ENCODE data around the gene MACROD2.
"Not testable (repeated sequence)": the region's sequence is repeated elsewhere in the genome, so short reads cannot be mapped to it uniquely, and the experiment has no call there.

MACROD2 gene

DNA sequence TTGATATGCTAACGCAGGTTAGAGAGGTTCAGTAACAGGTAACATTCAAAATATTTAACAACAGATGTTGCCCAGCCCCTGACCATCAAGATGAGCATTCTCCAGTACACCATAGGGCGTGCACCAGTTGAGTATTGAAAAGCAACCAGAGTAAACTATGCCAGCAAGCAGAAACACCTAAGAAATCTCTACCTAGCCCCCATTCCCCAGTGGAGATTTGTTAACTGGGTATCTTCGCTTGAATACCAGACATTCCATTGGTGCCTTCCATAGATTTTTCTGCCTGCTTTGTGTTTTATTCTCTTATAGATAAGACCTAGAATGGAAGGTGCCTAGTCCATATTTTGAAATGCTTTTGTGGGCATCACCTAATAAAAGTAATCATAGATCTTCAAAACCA, 1954.1 kb downstream of the MACROD2 start:
- no peak for DNase-seq
- in situ Hi-C loops (cut with HindIII; ENCODE audit: low pct_ligation_motif_present, low pct_unique_long_range_greater_than_20kb, low sequenced_read_pairs): no loop called here

DNA sequence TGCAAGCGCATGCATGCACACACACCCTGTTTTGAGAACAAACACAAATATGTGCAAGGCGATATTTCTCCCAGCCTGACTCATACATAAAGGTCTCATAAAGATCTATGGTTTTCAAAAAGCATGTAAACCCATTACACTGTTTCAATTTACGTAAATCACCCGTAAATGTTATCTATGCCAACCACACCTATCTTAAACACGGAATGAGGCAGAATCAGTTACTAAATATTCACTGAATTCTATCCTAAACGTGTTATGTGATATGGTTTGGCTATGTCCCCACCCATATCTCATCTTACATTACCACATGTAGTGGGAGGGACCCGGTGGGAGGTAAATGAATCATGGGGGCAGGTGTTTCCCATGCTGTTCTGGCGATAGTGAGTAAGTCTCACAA, 1956.3 kb downstream of the MACROD2 start:
- in situ Hi-C loops (cut with HindIII; ENCODE audit: low pct_ligation_motif_present, low pct_unique_long_range_greater_than_20kb, low sequenced_read_pairs): no loop called here
- DNase-seq: no peak

DNA sequence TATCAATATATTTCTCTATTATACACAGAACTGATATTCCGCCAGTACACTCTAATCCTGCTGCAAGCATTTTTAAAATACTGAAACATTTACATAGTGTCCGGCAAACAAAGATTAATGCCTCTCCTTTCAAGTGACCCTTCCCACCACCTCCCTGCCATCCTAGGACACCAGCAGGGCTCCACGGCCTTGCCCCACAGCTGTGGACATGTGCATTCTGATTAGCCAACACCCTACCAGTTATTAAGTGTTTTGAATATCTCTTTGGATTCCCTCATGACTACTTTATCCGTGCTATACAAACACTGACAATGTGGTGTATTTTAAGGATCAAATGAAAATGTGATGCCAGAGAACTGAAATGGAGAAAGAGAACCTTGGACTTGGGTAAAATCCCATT, 1962.8 kb downstream of the MACROD2 start:
- no peak for DNase-seq
- in situ Hi-C loops (cut with HindIII; ENCODE audit: low pct_ligation_motif_present, low pct_unique_long_range_greater_than_20kb, low sequenced_read_pairs): no loop called here

DNA sequence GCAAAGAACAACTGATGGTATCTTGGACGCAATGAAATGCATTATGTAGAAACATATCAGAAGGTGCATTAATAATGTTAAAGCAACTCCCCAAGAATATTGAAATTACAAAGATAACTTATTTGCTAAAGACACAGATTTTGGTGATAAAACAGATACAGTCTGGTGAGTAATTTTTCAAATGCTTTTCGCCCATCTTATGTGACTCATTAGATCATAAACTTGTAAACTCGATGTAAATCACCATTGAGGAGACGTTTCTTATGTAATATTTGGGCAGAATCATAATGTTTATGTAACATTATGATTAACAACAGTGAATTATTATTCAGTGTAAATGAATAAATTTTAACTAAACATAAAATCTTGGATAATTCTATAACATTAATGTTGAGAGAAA, 1969.8 kb downstream of the MACROD2 start:
- DNase-seq: no peak
- in situ Hi-C loops (cut with HindIII; ENCODE audit: low pct_ligation_motif_present, low pct_unique_long_range_greater_than_20kb, low sequenced_read_pairs): no loop called here

DNA sequence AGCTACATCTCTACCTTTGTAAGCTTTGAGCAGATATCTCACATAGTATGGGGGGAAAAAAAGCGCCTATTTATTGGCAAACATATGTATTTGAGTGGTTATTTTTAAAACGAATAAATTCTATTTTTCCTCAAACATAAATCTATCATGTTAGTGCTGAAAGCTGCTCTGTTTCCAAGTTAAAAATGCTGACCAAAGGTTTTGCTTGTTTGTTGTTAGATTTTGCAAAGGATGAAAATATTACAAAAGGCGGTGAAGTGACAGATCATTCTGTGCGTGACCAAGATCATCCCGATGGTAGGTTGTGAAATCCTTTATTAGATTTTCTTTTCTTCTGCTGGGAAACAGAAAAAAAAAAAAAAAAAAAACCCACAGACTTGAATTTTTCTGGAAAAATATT, 1972.0 kb downstream of the MACROD2 start:
- in situ Hi-C loops (cut with HindIII; ENCODE audit: low pct_ligation_motif_present, low pct_unique_long_range_greater_than_20kb, low sequenced_read_pairs): no loop called here

DNA sequence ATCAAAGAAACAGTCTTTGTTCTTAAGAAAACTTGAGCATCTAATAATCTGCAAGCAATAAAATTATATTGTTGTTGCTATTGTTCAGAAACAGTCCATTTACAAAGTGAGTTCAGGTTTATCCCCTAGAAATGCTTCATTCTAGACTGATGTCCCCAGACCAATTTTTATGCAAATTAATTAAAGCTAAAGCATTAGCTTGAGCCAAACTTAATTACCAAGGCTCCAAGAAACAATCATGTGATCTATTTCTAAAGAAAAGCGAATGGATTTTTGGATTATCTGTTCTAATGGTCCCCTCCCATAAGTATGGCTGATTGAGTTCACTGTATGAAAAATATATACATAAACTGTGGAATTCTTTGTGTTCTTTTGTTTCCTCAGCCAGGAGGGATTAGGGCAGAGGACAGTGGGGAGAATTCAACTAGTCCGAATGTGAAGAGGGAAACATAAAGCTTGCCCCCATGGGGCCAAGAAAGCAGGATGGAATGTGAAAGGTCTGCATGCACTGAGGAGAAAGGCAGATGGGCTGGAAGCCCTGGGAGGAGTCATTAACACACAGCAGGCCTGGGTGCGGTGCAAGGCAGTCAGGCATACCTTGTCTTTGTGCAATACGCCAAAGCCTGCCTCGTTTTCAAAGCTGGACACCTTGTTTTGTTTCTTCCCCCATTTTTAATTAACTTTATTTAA, 1980.9 kb downstream of the MACROD2 start:
- DNase-seq: no peak
- in situ Hi-C loops (cut with HindIII; ENCODE audit: low pct_ligation_motif_present, low pct_unique_long_range_greater_than_20kb, low sequenced_read_pairs): no loop called here

More for the DNA sequence above, 1972.0 kb downstream of the MACROD2 start:
- DNase-seq: no peak

DNA sequence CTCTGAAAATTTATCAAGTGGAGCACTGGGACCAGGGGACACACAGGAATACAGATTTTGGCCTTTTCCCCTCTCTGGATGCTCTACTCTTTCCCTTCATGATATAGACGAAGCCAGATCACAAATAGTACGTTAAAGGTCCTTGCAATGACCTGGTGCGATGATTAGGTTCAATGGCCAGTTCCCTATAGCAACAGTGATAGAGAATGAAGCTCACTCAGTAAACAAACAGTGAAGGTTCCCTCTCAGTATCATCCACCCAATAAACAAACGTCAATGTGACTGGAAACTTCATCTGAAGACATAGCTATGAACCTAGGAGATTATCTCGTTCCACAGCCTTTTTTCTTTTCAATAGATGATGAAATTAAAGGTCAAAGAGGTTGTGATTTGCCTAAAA, 1981.7 kb downstream of the MACROD2 start:
- no peak for DNase-seq
- in situ Hi-C loops (cut with HindIII; ENCODE audit: low pct_ligation_motif_present, low pct_unique_long_range_greater_than_20kb, low sequenced_read_pairs): no loop called here

DNA sequence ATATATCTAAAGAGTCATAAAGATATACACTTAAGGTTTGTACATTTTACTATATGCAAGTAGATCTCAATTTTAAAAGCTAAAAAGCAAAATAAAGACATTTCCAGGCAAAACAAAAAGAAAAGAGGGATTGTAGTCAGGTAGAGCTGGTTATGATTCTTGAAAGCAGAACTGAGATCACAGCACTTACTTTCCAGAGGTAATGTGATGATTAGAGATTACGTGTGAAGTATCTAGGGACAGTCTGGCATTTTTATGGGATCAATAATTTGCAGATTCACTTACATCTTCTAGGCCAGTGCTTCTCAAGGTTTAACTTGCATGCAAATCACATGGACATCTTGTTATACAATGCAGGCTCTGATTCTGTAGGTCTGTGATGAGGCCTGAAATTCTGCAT, 1982.4 kb downstream of the MACROD2 start:
- DNase-seq: no peak
- in situ Hi-C loops (cut with HindIII; ENCODE audit: low pct_ligation_motif_present, low pct_unique_long_range_greater_than_20kb, low sequenced_read_pairs): no loop called here

DNA sequence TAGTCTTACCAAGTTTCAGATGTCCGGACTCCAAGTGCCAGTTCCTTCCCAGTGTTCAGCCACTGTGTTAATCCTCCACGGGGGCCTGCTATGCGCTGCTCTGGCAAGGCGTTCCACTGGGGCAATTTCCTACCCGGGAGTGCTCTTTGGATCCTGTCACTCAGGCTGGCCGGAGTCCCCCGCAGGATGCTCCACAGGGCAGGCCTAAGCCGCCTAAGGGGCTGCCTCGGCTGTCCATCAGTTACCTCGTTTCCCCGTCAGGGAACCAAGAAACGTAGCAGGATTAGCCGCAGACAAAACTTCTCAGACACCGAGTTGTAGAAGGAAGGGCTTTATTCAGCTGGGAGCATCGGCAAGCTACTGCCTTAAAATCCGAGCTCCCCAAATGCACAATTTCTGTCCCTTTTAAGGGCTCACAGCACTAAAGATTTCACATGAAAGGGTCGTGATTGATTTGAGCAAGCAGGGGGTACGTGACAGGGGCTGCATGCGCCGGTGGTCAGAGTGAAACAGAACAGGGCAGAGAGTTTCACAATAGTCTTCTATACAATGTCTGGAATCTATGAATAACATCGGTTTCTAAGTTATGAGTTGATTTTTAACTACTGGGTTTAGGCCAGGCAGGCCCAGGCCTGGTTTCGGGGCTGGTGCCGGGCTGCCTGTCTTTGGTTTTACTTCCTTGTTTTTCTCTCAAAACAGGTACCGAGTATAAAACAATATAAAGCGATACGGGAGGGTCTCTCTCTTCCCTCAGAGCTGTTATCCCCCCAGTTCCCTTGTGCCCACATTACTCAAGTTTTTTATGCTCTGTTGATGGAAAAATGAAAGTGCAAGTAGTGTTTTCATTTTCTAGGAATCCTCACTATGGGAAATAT, 1990.4 kb downstream of the MACROD2 start:
- DNase-seq; in situ Hi-C loops (cut with HindIII; ENCODE audit: low pct_ligation_motif_present, low pct_unique_long_range_greater_than_20kb, low sequenced_read_pairs): not testable (repeated sequence)

DNA sequence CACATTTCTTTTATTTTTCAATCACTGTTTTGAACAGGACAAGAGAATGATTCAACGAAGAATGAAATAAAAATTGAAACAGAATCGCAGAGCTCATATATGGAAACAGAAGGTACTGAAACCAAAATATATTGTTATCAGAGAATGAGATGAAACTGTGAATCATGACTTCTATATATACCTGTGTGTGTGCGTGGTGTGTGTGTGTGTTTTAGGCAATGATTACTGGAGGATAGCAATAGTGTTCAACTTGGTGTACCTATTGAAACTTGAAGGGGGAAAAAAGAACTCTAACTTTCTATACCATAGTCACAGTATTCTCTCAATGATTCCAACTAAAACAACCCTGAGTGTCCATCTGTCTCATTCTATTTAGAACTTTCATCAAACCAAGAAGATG, 1991.4 kb downstream of the MACROD2 start:
- in situ Hi-C loops (cut with HindIII; ENCODE audit: low pct_ligation_motif_present, low pct_unique_long_range_greater_than_20kb, low sequenced_read_pairs): no loop called here
- no peak for DNase-seq

DNA sequence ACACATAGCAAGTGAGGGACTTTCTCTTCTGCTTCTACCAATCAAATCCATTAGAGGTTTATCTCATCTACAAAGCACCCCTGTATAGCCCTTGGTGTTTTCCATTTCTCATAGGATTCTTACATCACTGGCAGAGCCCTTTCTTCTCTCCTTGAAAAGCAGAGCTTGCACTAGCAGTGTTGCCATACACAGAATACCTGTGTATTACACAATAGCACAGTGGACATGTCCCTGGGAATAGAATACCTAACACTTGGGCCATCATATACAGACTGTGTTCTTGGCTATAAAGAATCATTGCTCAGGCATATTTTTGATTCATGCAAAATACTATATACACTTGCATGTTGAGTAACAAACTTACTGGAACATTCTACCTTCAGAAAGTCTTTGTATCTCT, 1996.0 kb downstream of the MACROD2 start:
- in situ Hi-C loops (cut with HindIII; ENCODE audit: low pct_ligation_motif_present, low pct_unique_long_range_greater_than_20kb, low sequenced_read_pairs): no loop called here
- DNase-seq: no peak

DNA sequence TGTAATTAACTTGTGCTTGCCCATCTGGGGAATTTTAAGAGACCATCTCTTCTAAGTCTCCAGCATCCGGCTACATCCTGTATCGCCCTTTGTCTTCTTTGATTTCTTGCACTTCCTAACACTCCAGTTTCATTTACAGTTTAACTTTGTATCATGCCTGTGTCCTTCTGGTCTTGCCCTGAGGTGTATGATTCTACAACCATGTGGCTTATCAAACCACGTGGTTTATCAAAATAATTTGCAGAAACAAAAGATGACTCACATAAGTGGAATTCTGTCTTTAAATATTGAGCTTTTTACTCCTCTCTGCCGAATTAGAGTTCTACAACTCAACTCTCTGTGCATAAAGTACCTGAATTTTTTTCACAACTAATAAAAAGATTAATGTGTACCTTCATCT, 1997.2 kb downstream of the MACROD2 start:
- in situ Hi-C loops (cut with HindIII; ENCODE audit: low pct_ligation_motif_present, low pct_unique_long_range_greater_than_20kb, low sequenced_read_pairs): no loop called here
- DNase-seq: no peak

DNA sequence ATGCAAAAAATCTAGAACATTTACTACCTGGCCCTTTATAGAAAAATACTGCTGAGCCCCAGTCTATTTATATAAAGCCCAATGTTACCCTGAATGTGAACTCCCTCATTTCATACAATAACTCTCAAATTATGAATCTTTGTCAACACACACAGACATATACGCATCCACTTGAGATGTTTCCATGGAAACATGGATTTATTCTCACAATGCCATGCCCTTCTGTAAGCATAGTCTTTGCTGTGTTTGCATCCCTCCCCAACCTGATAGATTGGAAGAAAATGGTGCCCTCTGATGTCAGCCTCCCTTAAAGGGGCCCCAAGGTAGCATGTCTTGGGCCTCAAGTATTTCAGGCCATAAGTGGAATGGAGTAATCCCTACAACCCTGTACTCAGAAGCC, 2004.8 kb downstream of the MACROD2 start:
- in situ Hi-C loops (cut with HindIII; ENCODE audit: low pct_ligation_motif_present, low pct_unique_long_range_greater_than_20kb, low sequenced_read_pairs): no loop called here
- no peak for DNase-seq

DNA sequence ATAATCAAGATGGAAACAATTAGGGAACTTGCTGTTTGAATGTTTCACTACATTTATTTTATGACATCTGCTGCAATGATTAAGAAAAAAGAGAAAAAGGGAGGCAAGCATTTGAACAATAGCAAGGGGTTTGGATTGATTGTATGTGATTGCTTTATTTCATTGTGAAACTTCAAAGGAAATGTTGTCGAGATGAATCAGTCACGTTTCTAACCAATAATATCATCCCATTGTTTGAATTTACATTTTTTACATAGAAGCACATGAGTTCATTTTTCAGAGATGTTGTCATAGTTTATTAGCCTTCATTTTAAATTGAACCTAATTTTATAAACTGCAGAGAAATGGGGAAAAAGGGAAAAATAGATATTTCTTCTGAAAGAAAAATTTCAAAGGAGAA, 2006.0 kb downstream of the MACROD2 start:
- no peak for DNase-seq
- in situ Hi-C loops (cut with HindIII; ENCODE audit: low pct_ligation_motif_present, low pct_unique_long_range_greater_than_20kb, low sequenced_read_pairs): no loop called here

DNA sequence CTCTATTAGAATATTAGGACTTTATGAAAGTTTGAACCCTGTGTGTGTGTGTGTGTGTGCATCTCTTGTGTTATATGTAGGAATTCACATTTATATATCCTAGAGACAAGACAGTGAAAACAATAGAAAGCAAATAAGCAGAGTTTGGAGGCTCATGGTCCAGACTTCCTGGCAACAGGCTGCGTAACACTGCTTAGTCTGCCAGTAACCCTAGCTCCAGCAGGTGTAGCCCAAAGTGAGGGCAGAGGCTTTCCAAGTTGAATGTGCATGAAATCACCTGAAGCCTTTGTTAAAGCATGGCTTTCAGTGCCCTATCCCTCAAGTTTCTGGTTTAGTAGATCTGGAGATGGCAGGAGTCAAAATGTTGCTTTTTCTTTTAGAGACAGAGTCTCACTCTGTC, 2008.0 kb downstream of the MACROD2 start:
- DNase-seq: no peak
- in situ Hi-C loops (cut with HindIII; ENCODE audit: low pct_ligation_motif_present, low pct_unique_long_range_greater_than_20kb, low sequenced_read_pairs): no loop called here

DNA sequence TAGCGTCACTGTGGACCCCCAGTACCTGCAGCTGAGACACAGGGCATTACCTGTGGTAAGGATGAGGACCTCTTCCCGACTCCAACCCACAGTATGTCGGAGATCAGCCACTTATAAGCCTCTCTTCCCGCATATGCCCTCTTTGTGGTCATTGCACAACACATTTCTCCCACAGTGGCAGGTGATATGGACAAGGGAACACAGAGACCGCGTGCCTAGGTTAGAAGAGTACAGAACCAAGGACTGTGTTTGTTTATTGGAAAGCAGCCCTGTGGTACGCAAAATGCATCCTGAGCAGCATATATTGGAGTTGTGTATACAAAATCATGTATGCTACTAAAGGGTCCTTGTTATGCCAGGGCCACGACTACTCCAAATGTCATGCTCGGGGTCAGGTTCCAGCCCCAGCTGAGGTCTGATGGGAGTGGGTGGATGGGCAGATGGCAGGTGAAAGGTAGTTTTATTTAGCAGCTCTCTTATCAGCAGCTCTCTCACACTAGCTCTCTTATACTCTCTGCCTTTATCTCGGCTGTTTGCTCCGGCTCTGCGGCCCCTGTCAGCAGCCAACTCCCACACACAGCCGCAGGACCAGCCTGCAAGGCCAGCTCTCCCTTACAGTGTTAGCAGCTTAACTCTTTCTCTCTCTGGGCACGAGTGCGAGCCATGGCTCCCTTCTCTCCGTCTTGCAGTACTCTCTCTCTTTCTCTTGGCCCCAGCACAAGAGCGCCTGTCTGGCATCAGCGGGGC, 2009.0 kb downstream of the MACROD2 start:
- in situ Hi-C loops (cut with HindIII; ENCODE audit: low pct_ligation_motif_present, low pct_unique_long_range_greater_than_20kb, low sequenced_read_pairs): no loop called here
- no peak for DNase-seq

DNA sequence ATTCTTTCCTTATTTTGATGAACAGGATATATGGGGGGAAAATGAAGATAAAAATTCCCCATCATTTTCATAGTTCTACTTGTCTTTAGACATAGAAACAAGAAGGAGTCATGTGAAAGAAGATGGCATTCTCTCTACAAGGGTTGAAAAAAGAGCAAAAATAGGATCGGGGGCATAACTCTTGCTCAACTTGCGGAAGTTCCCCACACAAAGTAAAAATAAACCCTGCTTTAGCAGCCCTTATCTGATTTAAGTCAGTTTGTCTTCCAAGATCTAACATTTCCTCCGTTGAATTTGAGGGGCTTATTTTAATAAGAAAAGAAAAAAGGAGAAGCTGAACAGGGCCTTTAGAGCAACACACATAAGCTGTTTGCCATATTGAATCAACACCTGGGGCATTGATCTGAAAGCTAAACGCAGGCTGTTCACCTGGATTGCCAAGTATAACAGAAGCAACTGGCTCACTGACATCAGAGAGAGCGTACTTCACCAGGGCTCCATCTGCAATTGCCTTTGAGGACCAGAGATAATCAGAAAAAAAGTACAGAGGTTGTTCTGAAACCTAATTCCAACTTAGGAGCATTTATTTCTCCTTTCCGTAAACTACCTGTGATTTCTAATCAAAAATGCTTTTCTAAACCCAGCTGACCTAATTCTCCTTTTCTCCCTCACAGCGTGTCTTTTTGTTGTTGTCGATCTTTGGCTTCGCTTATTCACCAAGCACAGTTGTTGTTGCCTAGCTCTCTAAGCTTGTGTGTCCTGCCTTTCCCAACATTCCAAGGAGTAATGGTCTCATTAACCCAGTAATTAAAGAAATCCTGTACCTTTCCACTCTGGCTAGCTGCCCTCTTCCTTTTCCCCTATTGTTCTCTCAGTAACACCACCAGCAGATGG, 2010.0 kb downstream of the MACROD2 start:
- DNase-seq: no peak
- in situ Hi-C loops (cut with HindIII; ENCODE audit: low pct_ligation_motif_present, low pct_unique_long_range_greater_than_20kb, low sequenced_read_pairs): no loop called here

DNA sequence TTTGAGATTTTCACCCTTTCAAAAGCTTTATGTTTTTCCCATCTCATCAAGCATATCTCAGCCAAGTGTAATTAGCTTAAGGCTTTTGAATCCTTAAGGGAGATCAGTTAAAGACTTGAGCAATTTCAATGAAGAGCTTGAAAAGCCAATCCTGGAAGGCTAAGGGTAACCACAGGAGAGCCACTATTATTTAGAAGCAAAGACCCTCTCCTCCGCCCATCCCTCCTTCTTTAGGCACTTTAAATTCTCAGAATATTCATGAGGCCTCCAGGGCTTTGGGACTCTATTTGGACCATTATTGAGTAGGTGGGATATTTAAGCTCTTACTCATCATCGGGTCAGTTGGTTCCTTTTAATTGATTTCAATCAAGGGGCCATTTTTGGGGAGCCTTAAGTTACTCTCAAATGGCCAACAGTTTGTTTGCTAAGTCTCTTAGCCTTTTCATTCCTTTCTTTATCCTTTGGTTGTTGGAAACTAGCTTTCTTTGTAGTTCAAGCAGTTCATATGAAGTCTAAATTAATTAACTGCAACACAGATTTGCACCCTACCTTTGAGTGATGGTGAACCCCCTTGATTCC, 2010.7 kb downstream of the MACROD2 start:
- DNase-seq: no peak
- in situ Hi-C loops (cut with HindIII; ENCODE audit: low pct_ligation_motif_present, low pct_unique_long_range_greater_than_20kb, low sequenced_read_pairs): no loop called here

Measured in ACHN (cell line).